ENCODE data around the gene WWOX. TPM values are rescaled to one million over a fixed set of nuclear protein-coding genes. Genes with fewer than 3 reads are reported as not detected.

Gene WWOX
- total RNA-seq, 1 experiment from 2014 or later, result 79.9 TPM

DNA sequence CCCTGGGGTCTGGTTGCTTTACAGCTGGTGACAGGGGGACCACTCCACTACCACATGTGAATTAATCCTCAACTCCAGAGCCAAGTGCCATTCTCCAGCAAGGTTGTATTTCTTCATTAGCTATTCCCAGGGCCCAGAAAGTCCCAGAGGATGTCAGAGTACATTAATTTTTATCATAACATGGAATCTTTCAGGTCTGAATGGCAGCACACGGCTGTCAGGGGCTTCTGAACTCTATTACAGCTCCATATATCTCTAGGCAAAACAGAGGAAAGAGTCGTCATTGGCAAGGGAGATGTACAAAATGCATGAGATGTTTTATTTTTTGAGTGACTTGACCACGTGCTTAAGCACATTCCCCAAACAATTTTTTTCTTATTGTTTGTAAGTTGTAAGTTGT, 303.4 kb downstream of the WWOX start:
- Histone ChIP-seq H3K4me3 (ENCODE audit: low read depth, low read length, poor library complexity, severe bottlenecking) (no peak overlapping the region), H3K4me1 (ENCODE audit: insufficient read depth, low read length, poor library complexity, severe bottlenecking) (no peaks in the 10 kb centered on the region), H3K27me3 (replicated peaks; ENCODE audit: insufficient read depth, low read depth, low read length, poor library complexity) (no peaks in the 10 kb centered on the region), H3K36me3 (ENCODE audit: insufficient read depth, low read length, poor library complexity, severe bottlenecking) (no peaks in the 10 kb centered on the region), H3K27ac (ENCODE audit: low read depth, low read length, poor library complexity, severe bottlenecking) (no peak overlapping the region), H3K9me3 (ENCODE audit: low read depth, low read length, poor library complexity, severe bottlenecking) (peaks cover 6% of the 10 kb centered on the region)
- POLR2A ChIA-PET (ENCODE audit: low non-redundant PET), result no interaction called here
- no peak for DNase-seq (ENCODE audit: low spot score)
- intact Hi-C loops (cut with micrococcal nuclease; ENCODE audit: unreplicated experiment), result no loop called here
- CTCF ChIA-PET, result no interaction called here
- no TSS peak for BruUV-seq (replicated peaks)
- TF ChIP-seq, protein P1, sequence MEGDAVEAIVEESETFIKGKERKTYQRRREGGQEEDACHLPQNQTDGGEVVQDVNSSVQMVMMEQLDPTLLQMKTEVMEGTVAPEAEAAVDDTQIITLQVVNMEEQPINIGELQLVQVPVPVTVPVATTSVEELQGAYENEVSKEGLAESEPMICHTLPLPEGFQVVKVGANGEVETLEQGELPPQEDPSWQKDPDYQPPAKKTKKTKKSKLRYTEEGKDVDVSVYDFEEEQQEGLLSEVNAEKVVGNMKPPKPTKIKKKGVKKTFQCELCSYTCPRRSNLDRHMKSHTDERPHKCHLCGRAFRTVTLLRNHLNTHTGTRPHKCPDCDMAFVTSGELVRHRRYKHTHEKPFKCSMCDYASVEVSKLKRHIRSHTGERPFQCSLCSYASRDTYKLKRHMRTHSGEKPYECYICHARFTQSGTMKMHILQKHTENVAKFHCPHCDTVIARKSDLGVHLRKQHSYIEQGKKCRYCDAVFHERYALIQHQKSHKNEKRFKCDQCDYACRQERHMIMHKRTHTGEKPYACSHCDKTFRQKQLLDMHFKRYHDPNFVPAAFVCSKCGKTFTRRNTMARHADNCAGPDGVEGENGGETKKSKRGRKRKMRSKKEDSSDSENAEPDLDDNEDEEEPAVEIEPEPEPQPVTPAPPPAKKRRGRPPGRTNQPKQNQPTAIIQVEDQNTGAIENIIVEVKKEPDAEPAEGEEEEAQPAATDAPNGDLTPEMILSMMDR (conservative IDR thresholded peaks at IDR 0.05; ENCODE audit: low read depth, low read length), result no peak
- TF ChIP-seq EZH2 (IDR thresholded peaks at IDR 0.05; ENCODE audit: borderline replicate concordance, low read depth, low read length, poor library complexity, severe bottlenecking), result no peak

DNA sequence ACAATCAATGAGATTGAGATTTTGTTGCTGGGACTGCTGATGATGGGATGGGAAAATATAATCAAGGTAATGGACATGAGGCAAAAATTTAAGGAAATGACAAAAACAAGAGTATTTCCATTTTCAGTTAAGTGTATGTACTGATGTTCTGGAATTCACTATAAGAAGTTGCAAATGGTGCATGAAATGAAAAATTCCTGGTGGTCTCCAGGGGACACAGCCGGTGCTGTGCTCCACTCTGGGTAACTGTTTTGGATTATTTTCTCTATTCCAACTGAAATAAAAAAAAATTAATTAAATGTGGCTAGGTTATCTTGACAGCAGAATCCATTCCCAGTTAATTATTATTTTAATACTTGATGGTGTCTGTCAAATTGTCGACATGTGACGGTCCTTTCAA, 305.6 kb downstream of the WWOX start:
- no TSS peak for BruUV-seq (replicated peaks)

DNA sequence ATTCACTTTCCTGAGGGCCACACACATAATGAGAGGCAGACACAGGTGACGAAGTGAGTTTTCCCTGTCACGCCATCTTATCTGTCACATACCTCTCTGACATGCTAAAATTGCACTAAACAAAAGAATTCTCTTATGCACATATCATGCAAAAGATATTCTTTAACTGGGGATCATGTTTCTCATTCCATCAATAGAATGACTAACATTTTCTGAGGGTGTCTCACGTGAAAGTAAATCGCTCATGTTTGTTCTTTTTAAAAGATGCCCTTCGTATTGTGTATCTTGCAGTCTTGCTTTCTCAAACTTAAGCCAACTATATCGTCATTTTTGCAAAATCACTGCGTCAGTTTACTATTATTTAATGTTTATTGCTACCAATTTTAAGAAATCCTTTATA, 306.4 kb downstream of the WWOX start:
- Histone ChIP-seq H3K4me1 (ENCODE audit: insufficient read depth, low read length, poor library complexity, severe bottlenecking) (no peaks in the 10 kb centered on the region), H3K36me3 (ENCODE audit: insufficient read depth, low read length, poor library complexity, severe bottlenecking) (no peaks in the 10 kb centered on the region), H3K9me3 (ENCODE audit: low read depth, low read length, poor library complexity, severe bottlenecking) (peaks cover 20% of the 10 kb centered on the region), H3K4me3 (ENCODE audit: low read depth, low read length, poor library complexity, severe bottlenecking) (no peak overlapping the region), H3K27me3 (replicated peaks; ENCODE audit: insufficient read depth, low read depth, low read length, poor library complexity) (no peaks in the 10 kb centered on the region), H3K27ac (ENCODE audit: low read depth, low read length, poor library complexity, severe bottlenecking) (no peak overlapping the region)
- intact Hi-C loops (cut with micrococcal nuclease; ENCODE audit: unreplicated experiment), result no loop called here
- DNase-seq (ENCODE audit: low spot score), result no peak
- no peak for TF ChIP-seq EZH2 (IDR thresholded peaks at IDR 0.05; ENCODE audit: borderline replicate concordance, low read depth, low read length, poor library complexity, severe bottlenecking)
- TF ChIP-seq, protein P1 (conservative IDR thresholded peaks at IDR 0.05; ENCODE audit: low read depth, low read length), result no peak
- BruUV-seq (replicated peaks), result no TSS peak
- POLR2A ChIA-PET (ENCODE audit: low non-redundant PET), result no interaction called here
- CTCF ChIA-PET, result no interaction called here

More for the DNA sequence above, 305.6 kb downstream of the WWOX start:
- Histone ChIP-seq H3K27ac (ENCODE audit: low read depth, low read length, poor library complexity, severe bottlenecking) (no peak overlapping the region), H3K36me3 (ENCODE audit: insufficient read depth, low read length, poor library complexity, severe bottlenecking) (no peaks in the 10 kb centered on the region), H3K4me3 (ENCODE audit: low read depth, low read length, poor library complexity, severe bottlenecking) (no peak overlapping the region), H3K9me3 (ENCODE audit: low read depth, low read length, poor library complexity, severe bottlenecking) (peaks cover 12% of the 10 kb centered on the region), H3K27me3 (replicated peaks; ENCODE audit: insufficient read depth, low read depth, low read length, poor library complexity) (no peaks in the 10 kb centered on the region), H3K4me1 (ENCODE audit: insufficient read depth, low read length, poor library complexity, severe bottlenecking) (no peaks in the 10 kb centered on the region)
- ChIA-PET CTCF (no interaction called here), POLR2A (ENCODE audit: low non-redundant PET) (no interaction called here)
- TF ChIP-seq EZH2 (IDR thresholded peaks at IDR 0.05; ENCODE audit: borderline replicate concordance, low read depth, low read length, poor library complexity, severe bottlenecking), result no peak
- TF ChIP-seq, protein P1 (conservative IDR thresholded peaks at IDR 0.05; ENCODE audit: low read depth, low read length), result no peak
- DNase-seq (ENCODE audit: low spot score), result no peak
- intact Hi-C loops (cut with micrococcal nuclease; ENCODE audit: unreplicated experiment), result no loop called here

Measured in A673 (cell line).